Stimulated activated CD8-positive, alpha-beta memory T cell treated with anti-CD3 and anti-CD28 coated beads, Interleukin-4, amount 100 ng/mL, for 1 hour (primary cell): ENCODE measurements around the gene ZNF705A.
"Not testable (repeated sequence)": the region's sequence is repeated elsewhere in the genome, so short reads cannot be mapped to it uniquely, and the experiment has no call there.

Source experiments
- DNase-seq, 2 donors: peaks; one replicate each; pipeline ENCODE4 v3.0.0-alpha.2; 2020; ENCODE audit warnings: low read depth in 2 of 2, low spot score in 1 of 2

The ZNF705A gene

DNA sequence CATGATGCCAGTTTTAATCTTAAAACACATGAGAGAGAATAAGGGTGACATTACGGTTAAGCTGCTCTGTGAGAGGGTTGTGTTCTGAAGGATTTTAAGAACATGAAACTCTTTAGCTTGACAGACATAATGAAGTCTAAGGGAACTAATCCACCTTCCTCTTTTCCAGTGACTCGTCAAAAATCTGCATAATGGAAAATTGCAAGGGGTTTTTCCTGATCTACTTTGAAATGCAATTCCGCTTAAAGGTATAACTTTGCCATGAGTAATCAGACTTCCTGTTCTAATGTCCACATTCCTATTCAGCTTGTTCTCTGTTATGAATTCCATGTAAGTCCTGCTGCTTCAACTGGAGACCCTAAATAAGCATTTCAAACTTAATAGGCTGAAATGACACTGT, at the start of gene ZNF705A:
Gene ZNF705A, plus strand, starts transcription at position 171 of the 400 bp plus-strand sequence. CDS start 15,611 bp downstream, outside the sequence.
- no peak for DNase-seq

GRCh38 chr12:8108808-8109398, 47.9 kb upstream of the ZNF705A start:
- peak; percentile 44 to 69 for DNase-seq

DNA sequence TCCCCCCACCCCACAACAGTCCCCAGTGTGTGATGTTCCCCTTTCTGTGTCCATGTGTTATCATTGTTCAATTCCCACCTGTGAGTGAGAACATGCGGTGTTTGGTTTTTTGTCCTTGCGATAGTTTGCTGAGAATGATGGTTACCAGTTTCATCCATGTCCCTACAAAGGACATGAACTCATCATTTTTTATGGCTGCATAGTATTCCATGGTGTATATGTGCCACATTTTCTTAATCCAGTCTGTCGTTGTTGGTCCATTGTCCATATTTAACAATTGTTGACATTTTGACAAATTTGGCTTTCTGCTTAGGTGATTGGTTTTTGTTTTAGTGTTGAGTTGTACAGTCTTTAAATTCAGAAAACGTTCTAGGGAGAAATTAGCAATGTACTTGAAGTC, 43.7 kb upstream of the ZNF705A start:
- not testable (repeated sequence) for DNase-seq

DNA sequence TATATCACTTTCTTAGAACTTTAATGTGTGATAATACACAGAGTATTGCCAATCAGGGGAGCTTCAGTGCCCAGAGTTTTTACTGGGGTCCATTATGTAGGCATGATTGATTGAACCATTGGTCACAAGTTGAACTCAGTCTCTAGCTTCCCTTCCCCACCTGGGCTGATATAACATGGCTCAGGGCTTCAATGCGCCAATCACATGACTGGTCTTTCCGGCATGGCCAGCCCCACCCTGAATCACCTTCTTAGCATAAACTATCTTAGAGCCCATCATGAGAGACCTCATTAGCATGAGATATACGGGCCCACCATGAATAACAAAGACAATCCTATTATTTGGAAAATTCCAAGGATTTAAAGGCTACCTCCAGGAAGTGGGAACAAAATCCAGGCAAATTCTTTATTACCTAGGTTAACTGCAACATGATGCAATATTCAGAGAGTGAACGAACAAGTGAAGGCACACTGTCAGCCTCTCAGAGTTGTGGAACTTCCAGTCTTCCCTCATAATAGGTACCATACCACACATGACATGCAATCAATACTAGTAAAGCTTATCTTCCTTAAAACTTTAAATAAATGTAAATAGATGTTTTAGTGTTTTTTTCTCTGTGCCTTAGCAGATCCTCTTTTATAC, 36.6 kb upstream of the ZNF705A start:
- no peak for DNase-seq

GRCh38 chr12:8123124-8123912, 33.5 kb upstream of the ZNF705A start, which contains the start of gene CLEC4A:
TSS of gene CLEC4A (plus strand) at chr12:8123617. CDS start at chr12:8123879, 262 bp downstream.
- DNase-seq: no peak

- DNase-seq: no peak
Observed at GRCh38 chr12:8127138-8127537, 29.7 kb upstream of the ZNF705A start.

DNA sequence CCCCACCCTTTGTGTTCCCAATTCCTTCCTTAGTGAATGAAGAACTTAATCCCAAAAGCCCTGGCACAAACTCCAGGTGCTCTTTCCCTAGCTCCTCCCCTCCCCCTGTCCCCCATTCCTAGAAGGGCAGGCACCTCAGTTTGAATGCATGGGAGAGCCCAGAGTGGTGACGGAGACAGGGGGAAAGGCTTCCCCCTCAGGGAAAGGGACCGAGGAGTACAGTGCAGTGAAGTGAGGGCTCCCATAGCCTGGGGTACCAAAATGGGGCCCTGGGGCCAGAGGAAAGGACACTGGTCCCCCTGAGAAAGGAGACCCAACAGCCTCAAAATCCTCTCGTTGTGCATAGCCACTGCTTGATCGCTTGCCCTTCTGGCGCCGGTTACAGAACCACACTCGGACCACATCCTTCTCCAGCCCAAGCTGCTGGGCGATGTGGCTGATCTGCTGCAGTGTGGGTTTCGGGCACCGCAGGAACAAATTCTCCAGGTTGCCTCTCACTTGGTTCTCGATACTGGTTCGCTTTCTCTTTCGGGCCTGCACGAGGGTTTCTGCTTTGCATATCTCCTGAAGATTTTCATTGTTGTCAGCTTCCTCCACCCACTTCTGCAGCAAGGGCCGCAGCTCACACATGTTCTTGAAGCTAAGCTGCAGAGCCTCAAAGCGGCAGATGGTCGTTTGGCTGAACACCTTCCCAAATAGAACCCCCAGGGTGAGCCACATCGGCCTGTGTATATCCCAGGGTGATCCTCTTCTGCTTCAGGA, 23.0 kb upstream of the ZNF705A start:
- DNase-seq: not testable (repeated sequence)

DNA sequence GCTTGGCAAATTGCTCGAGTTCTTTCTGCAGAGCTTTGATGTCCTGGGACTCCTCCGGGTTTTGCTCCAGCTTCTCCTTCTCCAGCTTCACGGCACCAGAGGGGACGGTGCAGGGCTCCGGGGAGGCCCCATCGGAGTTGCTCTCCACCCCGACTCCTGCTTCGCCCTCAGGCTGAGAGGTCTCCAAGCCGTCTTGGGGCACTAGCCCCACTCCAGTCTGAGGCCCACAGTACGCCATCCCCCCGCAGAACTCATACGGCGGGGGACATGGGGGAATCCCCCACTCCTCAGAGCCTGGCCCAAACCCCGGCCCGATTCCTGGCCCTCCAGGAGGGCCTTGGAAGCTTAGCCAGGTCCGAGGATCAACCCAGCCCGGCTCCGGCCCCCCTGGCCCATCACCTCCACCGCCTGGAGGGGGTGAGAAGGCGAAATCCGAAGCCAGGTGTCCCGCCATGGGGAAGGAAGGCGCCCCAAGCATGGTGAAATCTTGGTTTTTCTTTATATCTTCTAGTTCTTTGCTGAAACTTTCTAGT, 22.4 kb upstream of the ZNF705A start:
- DNase-seq: not testable (repeated sequence)

DNA sequence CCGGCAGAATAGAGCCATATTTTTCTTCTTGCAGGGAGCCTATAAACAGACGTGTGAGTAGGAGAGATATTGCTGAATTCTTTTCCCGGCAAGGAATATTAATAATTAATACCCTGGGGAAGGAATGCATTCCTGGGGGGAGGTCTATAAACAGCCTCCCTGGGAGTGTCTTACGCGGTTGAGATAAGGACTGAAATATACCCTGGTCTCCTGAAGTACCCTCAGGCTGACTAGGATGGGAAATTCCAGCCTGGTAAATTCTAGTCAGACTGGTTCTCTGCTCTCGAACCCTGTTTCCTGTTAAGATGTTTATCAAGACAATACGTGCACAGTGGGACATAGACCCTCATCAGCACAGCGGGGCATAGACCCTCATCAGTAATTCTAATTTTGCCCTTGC, 15.2 kb upstream of the ZNF705A start:
- not testable (repeated sequence) for DNase-seq

DNA sequence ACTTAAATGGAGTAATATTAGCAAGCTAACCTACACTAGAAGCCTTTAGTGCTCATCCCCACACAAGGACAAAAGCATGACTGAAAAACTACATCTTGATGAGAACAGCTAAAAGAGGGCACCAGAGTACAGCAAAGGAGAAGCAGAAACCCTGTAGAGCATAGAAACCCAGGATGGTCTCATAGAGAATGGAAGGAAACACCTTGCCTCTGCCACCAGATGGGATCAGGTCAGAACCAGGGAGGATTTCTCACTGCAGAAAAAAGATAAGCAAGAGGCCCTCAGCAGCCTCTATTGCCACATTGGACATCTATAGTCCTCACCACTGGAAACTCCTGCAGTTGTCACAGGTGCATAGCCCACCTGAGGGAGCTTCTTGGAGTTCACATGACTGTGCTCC, 13.6 kb upstream of the ZNF705A start:
- DNase-seq: no peak

DNA sequence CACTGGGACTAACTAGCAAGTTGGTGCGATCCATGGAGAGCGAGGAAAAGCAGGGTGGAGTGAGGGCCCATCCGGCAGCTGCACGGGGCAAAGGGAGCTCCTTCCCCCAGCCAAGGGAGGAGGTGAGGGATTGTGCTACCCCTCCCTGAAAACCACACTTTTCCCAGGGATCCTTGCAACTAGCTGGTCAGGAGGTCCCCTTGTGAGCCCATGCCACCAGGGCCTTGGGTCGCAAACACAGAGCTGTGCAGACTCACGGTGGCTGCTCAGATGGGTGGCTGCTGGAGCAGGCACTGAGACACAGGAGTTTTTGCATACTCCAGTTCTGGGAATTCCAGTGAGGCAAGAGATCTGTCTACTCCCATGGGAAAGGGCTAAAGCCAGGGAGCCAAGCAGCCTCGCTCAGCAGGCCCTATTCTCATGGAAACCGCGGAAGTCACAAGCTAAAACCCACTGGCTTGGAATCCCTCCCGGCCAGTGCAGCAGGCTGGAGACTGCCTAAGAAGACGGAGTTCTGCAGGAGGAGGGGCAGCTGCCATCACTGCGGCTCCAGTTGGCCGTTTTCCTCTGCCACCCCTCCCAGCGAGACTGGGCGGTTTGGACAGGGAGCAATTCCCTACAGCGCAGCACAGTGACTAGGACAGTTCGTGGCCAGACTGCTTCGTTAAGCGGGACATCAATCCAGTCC, 10.9 kb upstream of the ZNF705A start:
- no peak for DNase-seq

DNA sequence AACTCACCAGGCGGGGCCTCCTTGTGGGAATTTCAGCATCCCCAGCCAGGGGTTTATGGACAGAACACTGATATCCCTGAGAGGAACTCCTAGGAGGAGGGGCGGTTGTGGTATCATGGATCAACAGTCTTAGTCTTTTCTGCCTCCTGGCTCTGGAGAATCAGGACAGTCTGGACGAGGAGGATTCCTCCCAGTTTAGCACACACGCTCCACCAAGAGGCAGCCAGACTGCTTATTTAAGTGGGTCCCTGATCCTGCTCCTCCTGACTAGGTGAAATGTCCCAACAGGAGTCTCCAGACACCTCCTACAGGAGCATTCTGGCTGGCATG, 10.4 kb upstream of the ZNF705A start:
- no peak for DNase-seq

DNA sequence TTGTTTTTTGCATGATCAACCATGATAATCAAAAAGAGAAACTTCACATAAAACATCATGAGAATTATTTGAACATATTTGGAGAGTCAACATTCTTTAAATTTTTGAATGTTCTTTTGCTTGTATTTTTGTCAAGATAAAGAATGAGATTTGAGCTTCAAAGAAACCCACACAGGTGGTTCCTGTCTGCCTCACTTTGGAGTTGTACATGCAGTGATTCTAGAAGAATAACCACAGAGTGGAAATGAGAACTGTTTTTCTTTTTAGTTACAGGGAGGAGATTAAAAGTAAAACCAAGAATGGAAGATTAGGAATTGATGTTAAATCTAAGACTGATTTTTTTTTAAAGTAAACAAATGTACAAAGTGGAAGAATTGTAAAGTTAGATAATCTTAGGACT, 2.3 kb upstream of the ZNF705A start:
- no peak for DNase-seq

- no peak for DNase-seq
Observed at GRCh38 chr12:8156416-8156815, 399 bp upstream of the ZNF705A start.

DNA sequence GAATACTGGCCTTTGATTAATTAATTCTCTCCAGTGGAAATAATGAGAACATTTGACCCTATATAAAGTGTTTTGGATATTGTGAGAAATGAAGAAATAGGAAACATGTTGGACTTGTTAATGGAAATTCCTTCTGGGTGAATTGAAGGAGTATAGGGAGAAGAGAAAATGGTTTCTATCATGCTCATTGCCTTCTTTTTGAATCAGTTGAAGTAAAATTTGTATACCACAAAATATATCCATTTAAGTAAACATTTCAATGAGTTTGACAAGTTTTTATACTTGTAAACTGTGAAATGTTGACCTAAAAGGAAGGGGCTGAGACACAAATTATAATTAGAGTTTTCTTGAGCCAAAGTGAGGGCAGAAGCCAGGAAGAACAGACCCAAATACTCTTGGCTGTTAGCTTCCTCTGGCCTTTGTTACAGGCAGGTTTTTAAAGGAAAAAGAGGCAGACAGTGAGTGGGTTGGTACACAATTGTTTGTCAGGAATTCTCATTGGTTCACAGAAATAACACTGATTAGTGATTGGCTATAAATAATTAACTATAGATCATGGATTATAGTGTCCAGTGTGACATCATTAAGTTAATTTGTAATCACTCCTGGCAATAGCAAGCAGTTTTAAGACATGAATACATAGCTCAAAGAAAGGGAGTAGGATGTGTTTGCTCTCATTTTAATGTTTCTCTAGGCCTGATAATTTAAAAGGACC, 826 bp downstream of the ZNF705A start:
- DNase-seq: no peak

DNA sequence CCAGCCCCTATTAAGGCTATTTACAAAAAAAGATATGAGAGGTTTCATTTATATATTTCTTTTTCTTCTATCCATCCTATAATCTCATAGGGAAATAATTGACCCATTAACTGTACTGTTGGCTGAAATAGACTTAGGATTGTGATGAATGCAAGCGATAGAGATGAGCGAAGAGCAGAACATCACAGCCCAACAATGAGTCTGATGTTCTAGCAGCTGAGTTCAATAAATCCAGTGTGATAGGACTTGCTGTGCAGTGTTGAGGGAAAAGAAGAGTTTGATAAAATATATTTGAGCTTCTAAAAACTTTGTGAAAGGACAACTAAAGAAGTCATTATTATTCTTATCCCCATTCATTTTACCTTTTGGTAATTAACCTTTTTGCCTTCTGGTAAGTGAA, 16.1 kb downstream of the ZNF705A start:
- not testable (repeated sequence) for DNase-seq

DNA sequence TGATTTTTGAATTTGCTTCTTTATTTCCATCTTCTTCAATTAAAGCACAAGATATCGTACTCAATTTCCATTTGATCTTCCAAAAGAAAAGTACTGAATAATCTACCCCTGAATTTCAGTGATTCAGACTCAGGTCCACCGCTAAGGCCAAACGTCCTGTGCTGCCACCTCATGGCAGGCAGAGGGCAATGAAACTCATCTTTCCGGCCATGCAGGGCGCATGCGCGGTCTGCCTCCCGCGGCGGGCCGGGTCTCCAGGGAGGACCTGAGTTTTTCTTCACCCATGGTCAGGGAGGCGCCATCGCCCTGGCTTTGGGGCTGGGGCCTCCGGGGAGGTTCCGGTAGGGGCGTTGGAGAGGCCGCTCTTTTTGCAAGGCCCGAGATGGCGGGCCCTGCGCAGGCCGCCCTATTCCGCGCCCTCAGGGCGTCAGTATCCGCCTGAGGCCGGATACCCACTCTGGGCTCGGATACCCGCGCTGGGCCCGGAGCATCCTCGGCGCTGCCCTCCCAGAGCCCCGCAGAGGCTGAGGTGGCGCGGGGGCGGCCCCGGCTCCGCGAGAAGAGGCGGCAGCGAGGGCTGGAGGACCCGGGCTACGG, 23.3 kb downstream of the ZNF705A start:
- peak; percentile 41 to 61 for DNase-seq

GRCh38 chr12:8181271-8181670, 24.5 kb downstream of the ZNF705A start:
- DNase-seq: not testable (repeated sequence)

- not testable (repeated sequence) for DNase-seq
Observed at GRCh38 chr12:8182923-8183322, 26.1 kb downstream of the ZNF705A start.

- DNase-seq: not testable (repeated sequence)
Observed at GRCh38 chr12:8183346-8183745, 26.5 kb downstream of the ZNF705A start.
